H1 (cell line): Measurements from ENCODE around the gene PEAK1. TPM values are rescaled to one million over a fixed set of nuclear protein-coding genes. Genes with fewer than 3 reads are reported as not detected.

Experiments used
- CTCF ChIA-PET: fragments of 300-600 bp; sonication (Branson Sonifier 250); formaldehyde crosslinking; loops from one replicate; lab custom pipeline; 2021; ENCODE audit not compliant: partially characterized antibody; lab: Charles Lee
- POLR2A ChIA-PET: fragments of 300-600 bp; sonication (Branson Sonifier 250); formaldehyde crosslinking; loops from one replicate; lab custom pipeline; 2021; ENCODE audit warnings: inconsistent platforms; ENCODE audit not compliant: partially characterized antibody; lab: Charles Lee
- DNase-seq, 2 experiments: peaks; one replicate each; pipeline versions ENCODE4 v3.0.0 to v3.0.0-alpha.2; 2010 to 2022; ENCODE audit warnings: low spot score in 2 of 2, low read depth in 1 of 2, mixed read lengths in 1 of 2
- FAIRE-seq: peaks from 2 replicates; lab custom pipeline; 2011; peaks lifted over from hg19 to GRCh38; lab: Jason Lieb, UNC
- H2AFZ ChIP-seq: 2 replicates; pipeline ENCODE4 v1.8.1; 2012; ENCODE audit warnings: low read length, inconsistent platforms
- H2AK5ac ChIP-seq: 2 replicates; pipeline ENCODE4 v1.6.1; 2013; ENCODE audit warnings: low read depth, low read length
- H2BK120ac ChIP-seq: replicated peaks from 2 replicates; pipeline ENCODE3; 2013; ENCODE audit warnings: low read depth, low read length, inconsistent platforms
- H2BK12ac ChIP-seq: 2 replicates; pipeline ENCODE4 v1.6.1; 2013; ENCODE audit warnings: low read depth, low read length
- H2BK15ac ChIP-seq: 2 replicates; pipeline ENCODE4 v1.6.1; 2013; ENCODE audit warnings: low read length
- H2BK20ac ChIP-seq: 2 replicates; pipeline ENCODE4 v1.6.1; 2013; ENCODE audit warnings: low read length
- H2BK5ac ChIP-seq: 2 replicates; pipeline ENCODE4 v1.6.1; 2013; ENCODE audit warnings: low read depth, low read length
- H3K14ac ChIP-seq: 2 replicates; pipeline ENCODE4 v1.6.1; 2013; ENCODE audit warnings: inconsistent platforms; ENCODE audit not compliant: insufficient read length
- H3K18ac ChIP-seq: 2 replicates; pipeline ENCODE4 v1.6.1; 2013; ENCODE audit warnings: low read length; ENCODE audit errors: extremely low read depth
- H3K23ac ChIP-seq: 2 replicates; pipeline ENCODE4 v1.6.1; 2013; ENCODE audit warnings: inconsistent platforms; ENCODE audit not compliant: insufficient read length
- H3K23me2 ChIP-seq: 2 replicates; pipeline ENCODE4 v1.6.1; 2013; ENCODE audit warnings: low read depth, low read length
- H3K27ac ChIP-seq: 2 replicates; pipeline ENCODE4 v1.6.1; 2011; ENCODE audit warnings: low read depth, low read length, inconsistent platforms
- H3K27me3 ChIP-seq, 4 experiments: replicated peaks in 1 of 4; 1 replicate in 1 of 4; 2 replicates in 3 of 4; pipeline versions ENCODE4 v1.6.1 to v1.8.1; 2011 to 2013; ENCODE audit warnings: low read length in 3 of 4, mild to moderate bottlenecking in 3 of 4, inconsistent platforms in 2 of 4, mixed read lengths in 2 of 4, moderate library complexity in 1 of 4; ENCODE audit not compliant: control insufficient read depth in 3 of 4, insufficient read depth in 3 of 4; ENCODE audit errors: extremely low read depth in 1 of 4
- H3K36me3 ChIP-seq, 4 experiments: 2 replicates each; pipeline versions ENCODE4 v1.6.1 to v1.8.1; 2011 to 2013; ENCODE audit warnings: mild to moderate bottlenecking in 4 of 4, low read length in 3 of 4, moderate library complexity in 2 of 4, control low read depth in 1 of 4, inconsistent platforms in 1 of 4; ENCODE audit not compliant: insufficient read depth in 4 of 4, control insufficient read depth in 2 of 4
- H3K4ac ChIP-seq: replicated peaks from 2 replicates; pipeline ENCODE3; 2013; ENCODE audit warnings: low read length, low read depth, mixed read lengths, inconsistent platforms; ENCODE audit not compliant: insufficient read length
- H3K4me1 ChIP-seq, 4 experiments: replicated peaks in 1 of 4; 1 replicate in 1 of 4; 2 replicates in 3 of 4; pipeline versions ENCODE4 v1.6.1 to v1.8.1; 2011 to 2013; ENCODE audit warnings: low read length in 3 of 4, inconsistent platforms in 2 of 4, mixed read lengths in 1 of 4; ENCODE audit not compliant: insufficient read depth in 4 of 4, control insufficient read depth in 3 of 4
- H3K4me2 ChIP-seq, 2 experiments: 2 replicates each; pipeline versions ENCODE4 v1.6.1 to v1.8.1; 2011 to 2013; ENCODE audit warnings: low read depth in 2 of 2, low read length in 2 of 2, control low read depth in 1 of 2, inconsistent platforms in 1 of 2, mild to moderate bottlenecking in 1 of 2; ENCODE audit not compliant: insufficient read depth in 1 of 2
- H3K4me3 ChIP-seq, 4 experiments: fragments of 200-600, 300-600 bp in 1 of 4; sonication (generic), shearing (Covaris generic), sonication (Bioruptor Twin) in 1 of 4; 2 replicates each; pipeline versions ENCODE4 v1.5.1 to v1.8.1; 2011 to 2016; ENCODE audit warnings: low read length in 4 of 4, low read depth in 3 of 4, control low read depth in 2 of 4, inconsistent platforms in 2 of 4, mild to moderate bottlenecking in 2 of 4, mixed read lengths in 1 of 4, moderate library complexity in 1 of 4; ENCODE audit not compliant: insufficient read depth in 2 of 4; ENCODE audit errors: extremely low read depth in 1 of 4
- H3K56ac ChIP-seq: replicated peaks from 2 replicates; pipeline ENCODE3; 2013; ENCODE audit warnings: low read depth, mild to moderate bottlenecking, mixed read lengths, low read length, inconsistent platforms; ENCODE audit not compliant: insufficient read length
- H3K79me1 ChIP-seq: 2 replicates; pipeline ENCODE4 v1.6.1; 2013; ENCODE audit warnings: low read depth, low read length, control low read depth
- H3K79me2 ChIP-seq, 2 experiments: 2 replicates each; pipeline versions ENCODE4 v1.6.1 to v1.8.1; 2012 to 2013; ENCODE audit warnings: low read length in 2 of 2, mild to moderate bottlenecking in 2 of 2, inconsistent platforms in 1 of 2; ENCODE audit not compliant: insufficient read depth in 2 of 2, control insufficient read depth in 1 of 2
- H3K9ac ChIP-seq, 4 experiments: replicated peaks in 1 of 4; 1 replicate in 1 of 4; 2 replicates in 3 of 4; pipeline versions ENCODE4 v1.6.1 to v1.8.1; 2011 to 2013; ENCODE audit warnings: low read depth in 3 of 4, low read length in 3 of 4, control low read depth in 2 of 4, mild to moderate bottlenecking in 2 of 4, moderate library complexity in 2 of 4, inconsistent platforms in 1 of 4; ENCODE audit errors: extremely low read depth in 1 of 4
- H3K9me3 ChIP-seq, 2 experiments: 2 replicates each; pipeline versions ENCODE4 v1.6.1 to v1.8.1; 2012 to 2013; ENCODE audit warnings: mild to moderate bottlenecking in 2 of 2, moderate library complexity in 2 of 2, control low read depth in 1 of 2, inconsistent platforms in 1 of 2, low read depth in 1 of 2, low read length in 1 of 2, mixed read lengths in 1 of 2; ENCODE audit not compliant: insufficient read depth in 2 of 2
- H4K20me1 ChIP-seq, 2 experiments: replicated peaks in 1 of 2; 2 replicates each; pipeline versions ENCODE3 to v1.8.1; 2011 to 2013; ENCODE audit warnings: inconsistent platforms in 2 of 2, low read length in 2 of 2, mild to moderate bottlenecking in 1 of 2; ENCODE audit not compliant: insufficient read depth in 2 of 2, control insufficient read depth in 1 of 2
- H4K5ac ChIP-seq: 2 replicates; pipeline ENCODE4 v1.6.1; 2013; ENCODE audit warnings: low read length, low read depth, mixed read lengths, inconsistent platforms; ENCODE audit not compliant: insufficient read length
- H4K8ac ChIP-seq: 2 replicates; pipeline ENCODE4 v1.8.0; 2013; ENCODE audit warnings: mild to moderate bottlenecking, moderate library complexity, low read length, inconsistent platforms; ENCODE audit not compliant: insufficient read depth; ENCODE audit errors: extremely low read depth
- H4K91ac ChIP-seq: replicated peaks from 2 replicates; pipeline ENCODE3; 2013; ENCODE audit warnings: low read length, mixed read lengths, inconsistent platforms; ENCODE audit not compliant: insufficient read length
- CEBPB ChIP-seq: IDR thresholded peaks from 2 replicates; pipeline ENCODE4 v1.6.1; 2012; ENCODE audit warnings: low read depth, low read length
- SRF ChIP-seq: IDR thresholded peaks from 2 replicates; pipeline ENCODE4 v1.6.1; 2011; ENCODE audit warnings: mild to moderate bottlenecking, low read depth, low read length, moderate library complexity
- WGBS, 2 experiments: shearing (Covaris generic) in 1 of 2; methylation state at CpG; one replicate each; pipeline versions ENCODE4 v1.1.6 to v1.1.7; 2013 to 2015; ENCODE audit warnings: low lambda C conversion rate in 2 of 2, mixed read lengths in 2 of 2, inconsistent platforms in 1 of 2, low coverage in 1 of 2, missing lambda C conversion rate in 1 of 2; ENCODE audit not compliant: insufficient replicate concordance in 2 of 2, insufficient coverage in 1 of 2, insufficient read length in 1 of 2; ENCODE audit errors: extremely low coverage in 1 of 2, missing lambda C conversion rate in 1 of 2; 5-methylcytosine and 5-hydroxymethylcytosine counted together
- polyA plus RNA-seq, 7 experiments: library from polyadenylated mRNA; depleted of rRNA in 3 of 7; stranded (reverse) in 5 of 7; unstranded in 2 of 7; fragments of >200 nt in 5 of 7; fragments of 200-250 nt in 2 of 7; gene quantifications; 1 replicate in 5 of 7; 2 replicates in 1 of 7; 4 replicates in 1 of 7; pipeline versions ENCODE4 v1.2.1 to v1.2.3, GENCODE V29; 2011 to 2013; ENCODE audit warnings: missing spikeins in 2 of 7, mixed read lengths in 2 of 7
- total RNA-seq: library from RNA; stranded (reverse); fragmentation: NEBNext Ultra II Directional; extraction: Animal tissue kit (Norgen Biotek cat#: 25700); gene quantifications from 2 replicates; pipeline ENCODE4 v1.2.1, GENCODE V29; 2021

The PEAK1 gene
- total and polyA plus RNA-seq, 2 of the 8 experiments (the other 6 are each of a cell fraction or from before 2014, with no cell fraction given): 8.8 to 44.8 TPM

GRCh38 chr15:77311020-77311419 lies 108.9 kb downstream of the PEAK1 start:
- DNase-seq: no peak
- no peaks in the 10 kb centered on the region for H3K9me3 ChIP-seq
- H2BK12ac ChIP-seq: no peak overlapping the region
- H3K79me2 ChIP-seq: peaks cover 0 to 2% of the 10 kb centered on the region in 2 experiments; a peak in 1 of 4 replicates
- H3K18ac ChIP-seq: no peak overlapping the region
- no peak overlapping the region for H2BK15ac ChIP-seq
- no peaks in the 10 kb centered on the region for H3K79me1 ChIP-seq
- POLR2A ChIA-PET: no interaction called here
- H3K36me3 ChIP-seq: no peaks in the 10 kb centered on the region
- no peak overlapping the region for H3K27ac ChIP-seq
- H2AFZ ChIP-seq: no peak overlapping the region
- no peak overlapping the region for H4K8ac ChIP-seq
- no peak overlapping the region for H3K9ac ChIP-seq
- H2BK5ac ChIP-seq: no peak overlapping the region
- H3K4ac ChIP-seq: no peak overlapping the region
- no peak overlapping the region for H3K56ac ChIP-seq
- no peak overlapping the region for H2BK20ac ChIP-seq
- CTCF ChIA-PET: no interaction called here
- H4K91ac ChIP-seq: no peak overlapping the region
- H2AK5ac ChIP-seq: no peak overlapping the region
- no peak overlapping the region for H3K4me3 ChIP-seq
- 89% methylated on average over 4 of the region's 4 CpGs; no CpG with 5 or more reads in 1 of the 2 experiments for WGBS, 2 experiments
- H4K20me1 ChIP-seq: no peaks in the 10 kb centered on the region
- TF ChIP-seq CEBPB (peak; percentile 38; the same call in 1 of the 2 replicates), SRF (no peak)
- no peak overlapping the region for H3K14ac ChIP-seq
- no peaks in the 10 kb centered on the region for H3K27me3 ChIP-seq
- no peak overlapping the region for H4K5ac ChIP-seq
- no peaks in the 10 kb centered on the region for H3K23me2 ChIP-seq
- H3K23ac ChIP-seq: no peak overlapping the region
- no peak overlapping the region for H3K4me2 ChIP-seq
- no peak for FAIRE-seq
- no peak overlapping the region for H2BK120ac ChIP-seq
- peaks cover 0 to 9% (median 1%) of the 10 kb centered on the region in 4 experiments; a peak in 2 of 7 replicates for H3K4me1 ChIP-seq
